H1 (cell line): ENCODE measurements around the gene MYCBP2. TPM values are rescaled to one million over a fixed set of nuclear protein-coding genes. Genes with fewer than 3 reads are reported as not detected.

Source experiments
- CBX8 ChIP-seq: fragments of 300-800, 300-1000 bp; sonication (generic); IDR thresholded peaks from 2 replicates; pipeline ENCODE4 v1.7.1; 2016; ENCODE audit warnings: low read depth, low read length, borderline replicate concordance
- JUND ChIP-seq: IDR thresholded peaks from 2 replicates; pipeline ENCODE4 v1.6.1; 2011; ENCODE audit warnings: mild to moderate bottlenecking, improper control_type of control experiment, low read length
- TBP ChIP-seq: IDR thresholded peaks from 2 replicates; pipeline ENCODE4 v1.6.1; 2011; ENCODE audit warnings: low read depth, low read length, improper control_type of control experiment
- polyA plus RNA-seq, 7 experiments: library from polyadenylated mRNA; depleted of rRNA in 3 of 7; stranded (reverse) in 5 of 7; unstranded in 2 of 7; fragments of >200 nt in 5 of 7; fragments of 200-250 nt in 2 of 7; gene quantifications; 1 replicate in 5 of 7; 2 replicates in 1 of 7; 4 replicates in 1 of 7; pipeline versions ENCODE4 v1.2.1 to v1.2.3, GENCODE V29; 2011 to 2013; ENCODE audit warnings: missing spikeins in 2 of 7, mixed read lengths in 2 of 7
- total RNA-seq: library from RNA; stranded (reverse); fragmentation: NEBNext Ultra II Directional; extraction: Animal tissue kit (Norgen Biotek cat#: 25700); gene quantifications from 2 replicates; pipeline ENCODE4 v1.2.1, GENCODE V29; 2021
- TF ChIP-seq, protein P1 (sequence below): IDR thresholded peaks from 2 replicates; pipeline ENCODE4 v1.6.1; 2012; ENCODE audit warnings: inconsistent platforms

The MYCBP2 gene
- total and polyA plus RNA-seq, 2 of the 8 experiments (the other 6 are each of a cell fraction or from before 2014, with no cell fraction given), result 19.0 to 52.1 TPM

DNA sequence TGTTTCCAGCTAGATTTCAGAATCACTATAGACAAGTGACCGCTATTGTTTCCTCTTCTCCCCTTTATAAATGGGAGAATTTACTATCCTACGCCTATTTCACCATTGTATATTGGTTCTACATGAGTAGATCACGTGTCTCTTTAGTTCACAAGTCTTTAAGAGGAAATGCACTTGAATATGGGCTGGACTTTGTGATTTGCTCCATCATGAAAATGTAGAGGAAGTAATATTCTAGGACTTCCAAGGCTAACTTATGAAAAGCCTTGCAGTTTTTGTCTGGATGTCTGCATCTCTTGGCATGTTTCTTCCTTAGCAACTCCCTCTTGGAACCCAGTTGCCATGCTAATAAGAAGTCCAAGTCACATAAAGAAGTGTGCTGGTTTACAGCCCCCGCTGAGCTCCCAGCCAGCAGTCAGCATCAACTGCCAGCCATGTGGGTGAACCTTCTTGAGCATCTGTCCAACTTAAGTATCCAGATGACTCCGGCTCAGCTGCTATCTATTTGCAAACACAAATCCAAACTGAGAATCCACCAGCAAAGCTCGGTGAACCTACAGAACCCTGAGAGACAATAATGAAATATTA, 295.1 kb downstream of the MYCBP2 start (continued):
- TF ChIP-seq TBP, result no peak
- no peak for TF ChIP-seq JUND
- TF ChIP-seq CBX8, result no peak
- TF ChIP-seq, protein P1, sequence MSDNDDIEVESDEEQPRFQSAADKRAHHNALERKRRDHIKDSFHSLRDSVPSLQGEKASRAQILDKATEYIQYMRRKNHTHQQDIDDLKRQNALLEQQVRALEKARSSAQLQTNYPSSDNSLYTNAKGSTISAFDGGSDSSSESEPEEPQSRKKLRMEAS, result no peak
